Psoas muscle (tissue), 8 donors: ENCODE data around the gene AANAT. TPM values are rescaled to one million over a fixed set of nuclear protein-coding genes. Genes with fewer than 3 reads are reported as not detected.
A peak's percentile ranks its signal among the peaks of the same experiment; 100 is the strongest.

Experiments
- ATAC-seq, 4 donors: fragments of 200-7000 bp; cut with Tn5 transposase; one replicate each; pipeline ENCODE4 v1.9.1; 2020; ENCODE audit warnings: moderate library complexity in 3 of 4, mild to moderate bottlenecking in 2 of 4
- DNase-seq, 2 donors: peaks; one replicate each; pipeline ENCODE4 v3.0.0-alpha.2; 2020
- H3K27ac ChIP-seq: fragments of 200-600 bp; one replicate; pipeline ENCODE4 v1.8.0; 2022
- H3K27me3 ChIP-seq, 3 donors: fragments of 200-600 bp in 1 of 3; one replicate each; pipeline versions ENCODE4 v1.6.1 to v1.8.0; 2013 to 2022; ENCODE audit warnings: low read length in 2 of 3, mild to moderate bottlenecking in 2 of 3, moderate library complexity in 1 of 3; ENCODE audit not compliant: insufficient read depth in 3 of 3
- H3K36me3 ChIP-seq, 2 donors: fragments of 200-600 bp in 1 of 2; one replicate each; pipeline versions ENCODE4 v1.6.1 to v1.8.0; 2013 to 2022; ENCODE audit warnings: low read depth in 1 of 2, mild to moderate bottlenecking in 1 of 2, moderate library complexity in 1 of 2; ENCODE audit not compliant: insufficient read depth in 1 of 2
- H3K4me1 ChIP-seq: fragments of 200-600 bp; one replicate; pipeline ENCODE4 v1.8.0; 2022
- H3K4me3 ChIP-seq: fragments of 200-600 bp; one replicate; pipeline ENCODE4 v1.8.0; 2022; ENCODE audit warnings: mild to moderate bottlenecking
- H3K9me3 ChIP-seq: fragments of 200-600 bp; one replicate; pipeline ENCODE4 v1.8.0; 2022
- CTCF ChIP-seq: fragments of 200-600 bp; IDR thresholded peaks from one replicate; pipeline ENCODE4 v1.8.0; 2022; ENCODE audit warnings: antibody characterized with exemption
- WGBS, 3 donors: extraction: QIAGEN DNeasy Blood & Tissue Kit; methylation state at CpG; one replicate each; pipeline versions ENCODE4 v1.1.6 to v1.1.7; 2013; 5-methylcytosine and 5-hydroxymethylcytosine counted together
- intact Hi-C, 2 donors: fragments of 100-400 bp; cut with DNase I; formaldehyde crosslinking; loops; one replicate each; pipeline versions ENCODE4 v1.11.0 to v1.14.2; 2022
- polyA plus RNA-seq, 3 donors: library from polyadenylated mRNA; stranded (reverse); fragments of 200-250 nt; gene quantifications; one replicate each; pipeline ENCODE4 v1.2.3, GENCODE V29; 2013
- total RNA-seq, 4 donors: library from RNA; stranded (reverse); fragmentation: NEBNext Ultra II Directional in 2 of 4; extraction: Animal tissue kit (Norgen Biotek cat#: 25700) in 2 of 4; gene quantifications; one replicate each; pipeline versions ENCODE4 v1.2.1 to v1.2.4, GENCODE V29; 2021 to 2023
- donor health status: healthy with polysubstance abuse.
- donor health status: DM: no; HTN: no; CAD: no; lungs with moderate emphysema.
- donor health status: Bipolar disorder and iron deficiency.
- donor health status: healthy.
- donor health status: DM: yes; HTN: yes; CAD: no.
- donor health status: DM: no; HTN: no; CAD: no.
- donor health status: DM: no; HTN: no; CAD: no.
- donor health status: DM: yes; HTN: yes; CAD: no.

AANAT gene
- total and polyA plus RNA-seq, 7 donors, result 0.09 to 0.13 TPM; not detected in 5

GRCh38 chr17:76515274-76515949 lies 48.0 kb downstream of the AANAT start:
- Histone ChIP-seq H3K4me1 (peaks cover 11% of the 10 kb centered on the region), H3K27ac (peak overlapping the region; percentile 86), H3K27me3 (no peaks in the 10 kb centered on the region), H3K4me3 (peak overlapping the region; percentile 49), H3K9me3 (no peaks in the 10 kb centered on the region), H3K36me3 (no peaks in the 10 kb centered on the region)
- WGBS, 3 donors, result 4 to 19% (median 10%) methylated on average over 22 of the region's 22 CpGs
- ATAC-seq (peak; percentile 89 to 94 (median 91)), DNase-seq (peak; percentile 85 to 90)
- intact Hi-C loops, result loop anchor here in 1 of 2 donors (5.0 kb wide), 1 partner anchor 172 kb away; no protein-coding TSS in a partner anchor
- no peak for TF ChIP-seq CTCF

- H3K27ac ChIP-seq, result no peak overlapping the region
- no peaks in the 10 kb centered on the region for H3K36me3 ChIP-seq
- no peak for DNase-seq
- intact Hi-C loops, result loop anchor here in 1 of 2 donors (5.0 kb wide), 1 partner anchor 170 kb away; no protein-coding TSS in a partner anchor
- no peak overlapping the region for H3K4me3 ChIP-seq
- H3K27me3 ChIP-seq, result no peaks in the 10 kb centered on the region
- TF ChIP-seq CTCF, result no peak
- no peak for ATAC-seq
- H3K9me3 ChIP-seq, result no peaks in the 10 kb centered on the region
- H3K4me1 ChIP-seq, result peaks cover 11% of the 10 kb centered on the region
- 87 to 91% (median 88%) methylated on average over 11 of the region's 11 CpGs for WGBS, 3 donors
Observed at GRCh38 chr17:76517638-76518038, 50.2 kb downstream of the AANAT start.

GRCh38 chr17:76519048-76519966 lies 51.9 kb downstream of the AANAT start:
- 66 to 71% (median 68%) methylated on average over 15 of the region's 15 CpGs for WGBS, 3 donors

More at GRCh38 chr17:76519048-76519966, 51.9 kb downstream of the AANAT start:
- no peak overlapping the region for H3K4me3 ChIP-seq
- peaks cover 11% of the 10 kb centered on the region for H3K4me1 ChIP-seq
- H3K9me3 ChIP-seq, result no peaks in the 10 kb centered on the region
- no peaks in the 10 kb centered on the region for H3K36me3 ChIP-seq
- intact Hi-C loops, result loop anchor here in 1 of 2 donors (5.0 kb wide), 1 partner anchor 168 kb away; no protein-coding TSS in a partner anchor
- no peak overlapping the region for H3K27ac ChIP-seq
- H3K27me3 ChIP-seq, result no peaks in the 10 kb centered on the region
- no peak for DNase-seq
- no peak for ATAC-seq
- TF ChIP-seq CTCF, result no peak

Other genes starting within 250 kb of the AANAT start
- gene RNF157, start 227.1 kb upstream of the AANAT start, total RNA-seq, result 10 to 100 TPM; 35.0 to 76.5 (median 60.0) TPM
- 10 to 100 TPM; 14.9 to 90.1 (median 73.9) TPM for gene RNF157, start 227.1 kb upstream of the AANAT start, polyA plus RNA-seq
- gene UBALD2, start 202.3 kb upstream of the AANAT start, total RNA-seq, result 100 to 1,000 TPM in 3 of 4 donors, 10 to 100 TPM in 1; 55.2 to 414 (median 183) TPM
- 100 to 1,000 TPM in 2 of 3 donors, 10 to 100 TPM in 1; 68.2 to 145 (median 120) TPM for gene UBALD2, start 202.3 kb upstream of the AANAT start, polyA plus RNA-seq
- gene QRICH2, start 159.3 kb upstream of the AANAT start, total RNA-seq, result 1 to 10 TPM in 2 of 4 donors, under 1 TPM in 2; 0.69 to 1.5 (median 0.95) TPM
- 1 to 10 TPM in 2 of 3 donors, under 1 TPM in 1; 0.94 to 1.2 (median 1.1) TPM for gene QRICH2, start 159.3 kb upstream of the AANAT start, polyA plus RNA-seq
- gene PRPSAP1, start 113.7 kb upstream of the AANAT start, total RNA-seq, result 10 to 100 TPM; 14.8 to 20.0 (median 18.1) TPM
- gene PRPSAP1, start 113.7 kb upstream of the AANAT start, polyA plus RNA-seq, result 10 to 100 TPM in 2 of 3 donors, 1 to 10 TPM in 1; 9.5 to 24.7 (median 12.3) TPM
- 1 to 10 TPM in 3 of 4 donors, under 1 TPM in 1; 0.90 to 5.3 (median 2.6) TPM for gene SPHK1, start 83.0 kb upstream of the AANAT start, total RNA-seq
- 10 to 100 TPM in 1 of 3 donors, 1 to 10 TPM in 2; 1.3 to 21.3 (median 3.1) TPM for gene SPHK1, start 83.0 kb upstream of the AANAT start, polyA plus RNA-seq
- 10 to 100 TPM; 37.3 to 45.5 (median 39.7) TPM for gene UBE2O, start 14.5 kb upstream of the AANAT start, total RNA-seq
- 10 to 100 TPM; 11.6 to 23.9 (median 12.3) TPM for gene UBE2O, start 14.5 kb upstream of the AANAT start, polyA plus RNA-seq
- 10 to 100 TPM in 3 of 4 donors, 1 to 10 TPM in 1; 6.6 to 23.1 (median 12.4) TPM for gene RHBDF2, start 33.8 kb downstream of the AANAT start, total RNA-seq
- gene RHBDF2, start 33.8 kb downstream of the AANAT start, polyA plus RNA-seq, result 10 to 100 TPM; 11.2 to 14.7 (median 13.9) TPM
- gene CYGB, start 70.1 kb downstream of the AANAT start, total RNA-seq, result 10 to 100 TPM in 3 of 4 donors, 1 to 10 TPM in 1; 9.5 to 14.6 (median 11.9) TPM
- 10 to 100 TPM in 1 of 3 donors, 1 to 10 TPM in 2; 6.4 to 12.6 (median 8.1) TPM for gene CYGB, start 70.1 kb downstream of the AANAT start, polyA plus RNA-seq
- 1 to 10 TPM in 2 of 4 donors, under 1 TPM in 2; 0.18 to 1.7 (median 1.0) TPM for gene PRCD, start 72.4 kb downstream of the AANAT start, total RNA-seq
- 1 to 10 TPM; 1.2 to 1.6 (median 1.3) TPM for gene PRCD, start 72.4 kb downstream of the AANAT start, polyA plus RNA-seq
- gene ST6GALNAC2, start 118.3 kb downstream of the AANAT start, total RNA-seq, result 10 to 100 TPM in 3 of 4 donors, 1 to 10 TPM in 1; 8.1 to 17.8 (median 13.0) TPM
- gene ST6GALNAC2, start 118.3 kb downstream of the AANAT start, polyA plus RNA-seq, result 1 to 10 TPM; 1.2 to 8.7 (median 7.6) TPM
- 1 to 10 TPM in 2 of 4 donors, under 1 TPM in 2; 0.42 to 3.6 (median 0.88) TPM for gene ST6GALNAC1, start 176.2 kb downstream of the AANAT start, total RNA-seq
- under 1 TPM; 0.38 to 0.58 (median 0.53) TPM for gene ST6GALNAC1, start 176.2 kb downstream of the AANAT start, polyA plus RNA-seq
- 10 to 100 TPM; 40.8 to 75.1 (median 52.0) TPM for gene MXRA7, start 243.4 kb downstream of the AANAT start, total RNA-seq
- gene MXRA7, start 243.4 kb downstream of the AANAT start, polyA plus RNA-seq, result 10 to 100 TPM; 34.6 to 43.2 (median 37.6) TPM